OCI-LY7 (cell line): ENCODE data around the gene NKX1-1. TPM values are rescaled to one million over a fixed set of nuclear protein-coding genes. Genes with fewer than 3 reads are reported as not detected.

Experiments
- Bru-seq: library from RNA; stranded (reverse); fragments of 400-500 nt; gene quantifications from one replicate; lab custom pipeline; 2021; lab: Mats Ljungman, UMichigan
- BruChase-seq, 2 experiments: library from RNA; stranded (reverse); fragments of 400-500 nt; gene quantifications; one replicate each; lab custom pipeline; 2021; lab: Mats Ljungman, UMichigan
- BruUV-seq: library from RNA; stranded (reverse); fragments of 400-500 nt; replicated peaks from 2 replicates; lab custom pipeline; 2021; lab: Mats Ljungman, UMichigan
- CTCF ChIA-PET: fragments of 300-600 bp; sonication (Branson Sonifier 250); formaldehyde crosslinking; loops from one replicate; lab custom pipeline; 2022; ENCODE audit warnings: antibody characterized with exemption; ENCODE audit not compliant: unreplicated experiment; lab: Charles Lee
- POLR2A ChIA-PET: fragments of 300-600 bp; sonication (Branson Sonifier 250); formaldehyde crosslinking; loops from one replicate; lab custom pipeline; 2022; ENCODE audit warnings: antibody characterized with exemption; lab: Charles Lee
- DNase-seq: peaks from one replicate; pipeline ENCODE4 v3.0.0-alpha.2; 2015; ENCODE audit warnings: low spot score
- H2AFZ ChIP-seq: fragments of 200-600 bp; sonication (generic), shearing (Covaris generic); 2 replicates; pipeline ENCODE4 v1.6.1; 2014; ENCODE audit warnings: mild to moderate bottlenecking, antibody characterized with exemption, low read length, moderate library complexity
- H3K27ac ChIP-seq: fragments of 200-600 bp; sonication (generic); 2 replicates; pipeline ENCODE4 v1.5.1; 2014; ENCODE audit warnings: mixed run types, low read depth, mild to moderate bottlenecking, moderate library complexity, low read length, inconsistent platforms; ENCODE audit not compliant: poor library complexity, severe bottlenecking
- H3K36me3 ChIP-seq: fragments of 200-600 bp; sonication (generic); 2 replicates; pipeline ENCODE4 v1.6.1; 2014; ENCODE audit warnings: mild to moderate bottlenecking, antibody characterized with exemption, low read length, moderate library complexity, mixed read lengths; ENCODE audit not compliant: insufficient read depth
- H3K4me1 ChIP-seq: fragments of 200-600 bp; sonication (generic); 2 replicates; pipeline ENCODE4 v1.5.1; 2014; ENCODE audit warnings: mild to moderate bottlenecking, low read length; ENCODE audit not compliant: insufficient read depth, poor library complexity, severe bottlenecking
- H3K4me2 ChIP-seq: fragments of 200-600 bp; sonication (generic); 2 replicates; pipeline ENCODE4 v1.6.1; 2014; ENCODE audit warnings: mild to moderate bottlenecking, low read length
- H3K4me3 ChIP-seq: fragments of 200-600 bp; sonication (generic); 2 replicates; pipeline ENCODE4 v1.5.1; 2014; ENCODE audit warnings: mild to moderate bottlenecking, low read depth, low read length; ENCODE audit not compliant: poor library complexity, severe bottlenecking
- H3K79me2 ChIP-seq: fragments of 200-600 bp; sonication (generic); 2 replicates; pipeline ENCODE4 v1.6.1; 2016; ENCODE audit warnings: low read depth, mild to moderate bottlenecking, low read length, moderate library complexity, mixed read lengths; ENCODE audit not compliant: insufficient read depth
- H3K9me2 ChIP-seq: fragments of 200-600 bp; sonication (generic); 2 replicates; pipeline ENCODE4 v1.6.1; 2016; ENCODE audit warnings: mild to moderate bottlenecking, low read length, mixed read lengths; ENCODE audit not compliant: insufficient read depth
- H3K9me3 ChIP-seq: fragments of 200-600 bp; sonication (generic); 2 replicates; pipeline ENCODE4 v1.6.1; 2014; ENCODE audit warnings: mild to moderate bottlenecking, mixed run types, low read length, mixed read lengths
- H4K20me1 ChIP-seq: fragments of 200-600 bp; sonication (generic); 2 replicates; pipeline ENCODE4 v1.6.1; 2014; ENCODE audit warnings: mild to moderate bottlenecking, antibody characterized with exemption, low read length, moderate library complexity, mixed read lengths; ENCODE audit not compliant: insufficient read depth
- CTCF ChIP-seq: fragments of 200-600 bp; sonication (generic); conservative IDR thresholded peaks from 2 replicates; pipeline ENCODE4 v1.5.1; 2014; ENCODE audit warnings: mild to moderate bottlenecking, antibody characterized with exemption, low read length, moderate library complexity, mixed read lengths
- EZH2phosphoT487 ChIP-seq: fragments of 200-600 bp; sonication (generic); IDR thresholded peaks from 2 replicates; pipeline ENCODE4 v1.6.1; 2018; ENCODE audit warnings: low read depth, borderline replicate concordance, mild to moderate bottlenecking, mixed run types, antibody characterized with exemption, low read length, moderate library complexity, mixed read lengths
- intact Hi-C: fragments of 100-400 bp; cut with micrococcal nuclease; formaldehyde crosslinking; loops from one replicate; pipeline ENCODE4 v1.10.0; 2022; ENCODE audit not compliant: unreplicated experiment
- long read RNA-seq: library from polyadenylated mRNA; stranded (forward); transcript quantifications from one replicate; pipeline ENCODE4 v2.0.0, GENCODE V29; 2022
- total RNA-seq, 2 experiments: library from RNA; depleted of rRNA in 1 of 2; stranded (reverse); fragments of >200 nt in 1 of 2; shearing (Covaris generic) in 1 of 2; gene quantifications; 2 replicates each; pipeline ENCODE4 v1.2.3, GENCODE V29; 2014 to 2022

NKX1-1 gene
- total RNA-seq (2014; rRNA removed; shearing (Covaris generic)): not detected in 2 replicates
- total RNA-seq (2022): not detected in 2 replicates
- not detected for Bru-seq, nascent RNA
- BruChase-seq, experiment 1, labeled RNA remaining after a 6-hour chase: not detected
- not detected for BruChase-seq, experiment 2, labeled RNA remaining after a 2-hour chase
- long read RNA-seq: 0 reads

GRCh38 chr4:1406394-1406980, at the start of gene NKX1-1:
Gene NKX1-1 (minus strand): TSS chr4:1406442. CDS start chr4:1406442, 0 bp downstream.
- DNase-seq: no peak
- POLR2A ChIA-PET: no interaction called here
- Histone ChIP-seq H4K20me1 (no peaks in the 10 kb centered on the region), H3K79me2 (no peaks in the 10 kb centered on the region), H3K9me3 (no peaks in the 10 kb centered on the region), H3K4me2 (no peak within 1 kb of the TSS), H3K27ac (no peak within 1 kb of the TSS), H3K36me3 (no peaks in the 10 kb centered on the region), H2AFZ (no peak within 1 kb of the TSS), H3K4me3 (no peak within 1 kb of the TSS), H3K4me1 (no peaks in the 10 kb centered on the region), H3K9me2 (no peaks in the 10 kb centered on the region)
- TF ChIP-seq EZH2phosphoT487 (no peak), CTCF (no peak)
- no TSS peak for BruUV-seq
- CTCF ChIA-PET: no interaction called here
- intact Hi-C loops: no loop called here

GRCh38 chr4:1453731-1454130, 47.5 kb upstream of the NKX1-1 start:
- ChIA-PET POLR2A (no interaction called here), CTCF (no interaction called here)
- Histone ChIP-seq H3K9me3 (no peaks in the 10 kb centered on the region), H3K4me2 (no peak overlapping the region), H3K27ac (no peak overlapping the region), H4K20me1 (no peaks in the 10 kb centered on the region), H3K79me2 (no peaks in the 10 kb centered on the region), H3K4me3 (no peak overlapping the region), H3K9me2 (no peaks in the 10 kb centered on the region), H2AFZ (no peak overlapping the region), H3K36me3 (no peaks in the 10 kb centered on the region), H3K4me1 (no peaks in the 10 kb centered on the region)
- TF ChIP-seq EZH2phosphoT487 (no peak), CTCF (no peak)
- DNase-seq: no peak
- intact Hi-C loops: no loop called here
- BruUV-seq: no TSS peak

- no peak overlapping the region for H3K4me3 ChIP-seq
- H3K9me3 ChIP-seq: no peaks in the 10 kb centered on the region
- H3K9me2 ChIP-seq: no peaks in the 10 kb centered on the region
- H4K20me1 ChIP-seq: no peaks in the 10 kb centered on the region
- DNase-seq: no peak
- no peak for TF ChIP-seq CTCF
- no peak for TF ChIP-seq EZH2phosphoT487
- no peak overlapping the region for H2AFZ ChIP-seq
- POLR2A ChIA-PET: no interaction called here
- no peaks in the 10 kb centered on the region for H3K4me1 ChIP-seq
- no TSS peak for BruUV-seq
- no peak overlapping the region for H3K4me2 ChIP-seq
- intact Hi-C loops: no loop called here
- H3K79me2 ChIP-seq: no peaks in the 10 kb centered on the region
- H3K36me3 ChIP-seq: no peaks in the 10 kb centered on the region
- no peak overlapping the region for H3K27ac ChIP-seq
- CTCF ChIA-PET: no interaction called here
Measured at GRCh38 chr4:1452431-1453051, 46.3 kb upstream of the NKX1-1 start.
